HG03196 (cell line): ENCODE measurements around the gene DNAJC15.

ENCODE experiments used
- ATAC-seq: cut with Tn5 transposase; IDR thresholded peaks from one replicate; pipeline ENCODE4 v1.9.1; 2021; ENCODE audit not compliant: unreplicated experiment

The DNAJC15 gene

DNA sequence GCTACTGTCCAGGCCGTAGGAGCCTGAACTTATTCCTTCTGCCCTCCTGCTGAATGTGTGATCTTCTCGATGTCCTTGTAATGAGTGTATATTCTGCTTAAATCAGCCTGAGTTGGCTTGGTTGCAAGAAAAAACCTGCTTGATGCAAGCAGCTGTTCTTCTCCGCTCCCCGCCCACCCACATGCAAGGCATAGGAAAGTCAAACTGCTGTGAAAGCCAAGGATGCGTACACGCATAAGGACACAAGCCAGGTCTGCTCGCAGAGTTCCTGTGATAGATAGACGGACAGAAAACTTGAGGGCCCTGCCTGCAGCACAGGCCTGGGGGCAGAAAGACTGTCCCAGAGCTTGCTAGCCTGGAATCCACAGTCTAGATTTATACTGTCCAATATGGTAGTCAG is 101.1 kb downstream of the DNAJC15 start:
- no peak for ATAC-seq

DNA sequence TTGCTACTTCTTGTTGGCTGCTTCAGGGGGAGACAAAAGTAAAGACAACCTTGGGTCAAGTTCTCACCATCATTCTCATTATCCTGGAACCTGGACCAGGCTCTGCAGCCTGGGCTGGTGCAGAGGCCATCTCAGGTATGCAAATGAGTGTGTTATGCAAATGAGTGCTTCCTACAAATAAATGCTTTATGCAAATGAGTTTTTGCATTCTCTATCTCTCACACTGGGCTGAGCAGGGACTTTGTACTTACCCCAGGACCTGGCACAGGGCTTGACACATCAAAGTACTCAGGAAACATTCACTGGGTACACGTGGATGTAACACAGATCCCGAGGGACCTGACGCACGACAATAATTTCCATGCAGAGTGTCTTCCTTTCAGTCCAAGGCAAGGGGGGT is 103.0 kb downstream of the DNAJC15 start:
- no peak for ATAC-seq

DNA sequence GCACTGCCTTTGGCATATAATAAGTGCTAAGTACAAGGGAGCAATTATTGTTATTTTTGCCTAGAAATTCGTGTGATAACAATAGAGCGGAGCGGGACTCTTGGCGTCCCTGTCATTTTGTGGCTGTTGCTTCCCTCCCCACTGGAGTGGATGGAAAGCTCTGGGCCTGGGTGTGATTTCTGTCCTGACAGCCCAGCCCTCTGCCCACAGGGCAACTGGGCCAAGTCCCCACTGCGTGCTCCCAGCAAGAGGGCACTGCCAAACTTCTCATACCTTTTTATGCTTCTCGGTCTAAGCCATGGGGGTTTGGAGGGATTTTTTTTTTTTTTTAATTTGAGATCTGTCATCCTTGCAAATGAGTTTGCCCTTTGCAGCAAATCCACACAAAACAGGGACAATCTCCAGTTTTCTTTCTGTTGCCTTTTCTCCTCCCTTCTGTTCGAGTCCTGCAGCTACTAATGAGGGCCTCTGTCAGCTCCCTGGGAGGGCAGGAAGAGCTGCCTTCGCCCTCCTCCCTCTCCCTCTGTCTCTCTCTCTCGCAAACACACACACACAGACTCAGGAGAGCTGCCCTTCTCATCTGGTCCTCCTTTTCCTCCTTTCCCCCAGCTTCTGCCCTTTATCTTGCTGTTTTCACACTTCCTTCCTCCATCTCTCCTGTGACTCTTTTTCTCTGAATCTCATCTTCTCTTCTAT is 103.9 kb downstream of the DNAJC15 start:
- no peak for ATAC-seq

DNA sequence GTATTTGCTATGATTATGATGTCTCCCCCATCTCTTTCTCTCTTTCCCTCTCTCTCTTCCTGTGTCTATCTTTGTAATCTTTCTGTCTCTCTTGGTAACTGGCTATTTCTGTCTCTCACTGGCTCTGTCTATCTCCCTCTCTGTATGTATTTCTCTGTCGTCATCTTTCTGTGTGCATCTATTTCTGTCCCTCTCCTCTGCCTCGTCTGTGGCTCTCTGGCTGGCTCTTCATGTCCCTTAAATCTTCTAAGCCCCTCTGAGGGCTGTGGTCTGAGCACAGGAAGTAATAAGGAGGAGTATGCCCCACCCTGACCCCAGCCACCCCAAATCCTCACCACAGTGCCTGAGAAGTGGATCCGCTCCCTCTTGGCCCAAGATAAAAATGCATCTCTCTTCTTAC is 104.4 kb downstream of the DNAJC15 start:
- ATAC-seq: no peak

DNA sequence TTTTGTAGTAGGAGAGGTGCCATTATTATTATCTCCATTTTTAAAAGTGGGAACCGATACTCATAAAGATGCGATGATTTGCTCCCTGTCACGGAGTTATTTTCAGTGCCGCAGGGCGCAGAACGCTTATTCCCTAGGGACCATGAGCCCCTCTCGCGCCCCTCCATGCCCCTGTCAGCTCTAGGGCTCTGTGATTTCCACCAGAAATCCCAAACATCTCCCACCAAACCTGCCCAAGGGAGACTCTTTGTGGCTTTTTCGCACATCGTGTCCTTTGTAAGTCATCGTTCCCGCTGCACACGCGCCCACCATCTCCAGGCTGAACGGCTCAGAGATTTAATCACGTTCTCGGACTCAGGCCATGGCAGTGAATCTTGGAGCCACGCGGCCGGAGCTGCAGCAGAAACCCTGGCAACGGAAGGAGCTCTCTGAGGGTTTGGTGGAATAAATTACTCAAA is 105.1 kb downstream of the DNAJC15 start:
- no peak for ATAC-seq

DNA sequence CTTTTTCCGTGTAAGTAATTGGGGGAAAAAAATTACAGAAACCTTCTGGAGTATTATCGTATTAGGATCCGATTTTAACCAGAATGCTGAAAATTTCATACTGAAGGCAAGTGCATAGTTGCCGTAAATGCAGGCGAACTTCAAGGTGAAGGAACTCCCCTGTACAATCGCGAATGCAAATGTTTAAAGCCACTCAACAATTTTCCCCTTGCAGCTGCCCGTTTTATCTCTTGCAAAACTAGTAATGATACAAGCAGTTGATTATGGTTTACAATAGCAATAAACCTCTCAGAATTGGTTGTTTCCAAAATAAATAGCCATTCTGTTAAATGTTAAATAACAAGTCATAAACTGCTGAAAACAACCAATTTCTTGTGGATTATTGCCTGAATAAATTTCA is 105.7 kb downstream of the DNAJC15 start:
- ATAC-seq: no peak

DNA sequence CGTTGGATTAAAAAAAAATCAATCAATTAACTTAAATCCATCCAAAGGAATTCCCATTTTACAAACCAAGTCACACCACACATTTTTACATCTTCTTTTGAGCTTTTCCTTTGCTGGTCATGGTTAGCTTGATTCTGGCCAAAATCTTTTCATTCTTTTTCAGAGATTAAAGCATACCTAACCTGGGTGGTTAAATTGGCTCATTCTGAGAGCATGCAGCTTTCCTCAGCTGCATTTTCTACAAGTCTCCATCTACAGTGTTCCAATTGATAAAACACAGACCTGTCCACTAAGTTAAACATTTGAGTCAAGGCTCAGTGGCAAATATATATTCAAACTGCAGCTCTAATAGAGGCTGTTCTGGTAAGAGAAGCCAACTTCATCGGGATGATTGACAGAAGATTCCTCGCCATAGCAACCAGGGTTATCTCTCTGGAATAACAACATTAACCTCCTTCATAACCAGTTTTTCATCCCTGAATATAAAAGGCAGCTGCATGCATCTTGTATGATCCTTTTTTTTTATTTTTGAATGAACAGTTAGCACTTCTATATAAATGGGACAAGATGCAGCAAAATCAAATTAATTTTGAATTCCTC is 106.2 kb downstream of the DNAJC15 start:
- ATAC-seq: no peak

DNA sequence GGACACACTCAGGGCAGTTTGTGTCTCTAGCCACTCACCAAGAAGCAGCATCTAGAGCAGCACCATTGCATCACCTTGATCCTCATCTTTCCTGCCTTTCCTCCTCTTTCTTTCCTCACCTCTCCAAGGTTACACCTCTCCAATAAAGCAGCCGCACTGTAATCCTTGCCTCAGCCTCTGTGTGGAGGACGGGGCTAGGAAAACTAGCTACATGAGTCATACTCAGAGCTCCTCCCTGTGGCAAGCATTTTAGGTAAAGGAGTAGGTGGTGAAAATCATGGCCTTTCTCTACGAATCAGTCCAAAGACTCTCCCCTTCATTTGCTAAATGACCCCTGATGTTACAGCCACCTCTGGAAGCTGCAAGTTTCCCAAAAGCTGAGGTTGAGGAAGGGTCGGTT is 108.9 kb downstream of the DNAJC15 start:
- no peak for ATAC-seq

DNA sequence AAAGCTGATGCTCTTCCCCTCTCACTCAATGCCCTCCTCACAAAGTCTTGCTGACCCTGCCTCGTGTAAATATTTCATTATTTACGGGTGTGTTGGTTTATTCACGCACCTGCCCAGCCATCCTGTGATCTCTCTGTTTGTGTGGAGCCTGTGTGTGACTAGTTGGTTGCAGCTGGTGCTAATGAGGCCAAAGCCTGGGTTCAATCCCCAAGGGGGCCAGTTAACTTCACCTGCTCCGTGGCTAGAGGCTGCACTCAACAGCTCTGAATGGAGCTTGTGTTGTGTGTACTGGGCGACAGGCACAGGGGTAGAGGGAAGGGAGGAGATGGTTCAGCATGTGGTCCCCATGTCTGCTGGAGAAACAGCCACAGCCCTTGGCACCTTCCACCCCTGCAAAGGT is 109.5 kb downstream of the DNAJC15 start:
- no peak for ATAC-seq

DNA sequence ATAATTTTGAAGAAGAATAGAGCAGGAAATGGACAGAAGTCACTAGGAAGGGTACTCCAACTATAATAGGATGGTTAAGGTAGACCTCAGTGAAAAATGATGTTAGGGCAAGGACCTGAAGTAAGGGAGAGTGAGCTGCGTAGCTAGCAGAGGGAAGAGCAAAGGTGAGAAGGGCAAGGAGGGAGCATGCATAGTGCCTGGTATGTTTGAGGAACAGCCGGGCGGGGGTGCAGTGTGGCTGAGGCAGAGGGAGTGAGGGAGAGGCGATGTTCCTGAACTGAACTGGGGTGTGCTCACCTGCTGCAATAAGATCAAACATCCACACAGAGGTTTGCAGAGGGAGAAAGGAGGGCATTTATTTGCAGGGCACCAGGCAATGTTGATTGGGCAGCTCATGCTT is 110.4 kb downstream of the DNAJC15 start:
- ATAC-seq: no peak

DNA sequence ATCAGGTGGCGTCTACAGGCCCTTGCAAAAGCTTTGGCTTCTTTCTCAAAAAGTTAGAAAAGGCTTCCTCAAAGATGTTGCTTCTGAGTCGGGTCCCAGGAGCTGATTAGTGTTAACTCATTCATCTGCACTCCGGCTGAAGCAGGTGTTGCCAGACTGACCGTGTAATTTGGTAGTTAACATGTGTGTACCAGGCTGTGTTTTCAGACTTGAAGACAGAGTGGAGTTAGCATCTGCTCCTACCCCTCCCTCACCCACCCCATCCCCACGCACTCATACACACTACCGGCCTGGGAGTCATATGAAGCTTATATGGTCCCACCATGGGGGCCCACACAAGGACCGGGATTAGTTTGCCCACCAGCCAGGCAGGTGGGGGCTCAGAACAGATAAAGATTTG is 111.5 kb downstream of the DNAJC15 start:
- no peak for ATAC-seq

DNA sequence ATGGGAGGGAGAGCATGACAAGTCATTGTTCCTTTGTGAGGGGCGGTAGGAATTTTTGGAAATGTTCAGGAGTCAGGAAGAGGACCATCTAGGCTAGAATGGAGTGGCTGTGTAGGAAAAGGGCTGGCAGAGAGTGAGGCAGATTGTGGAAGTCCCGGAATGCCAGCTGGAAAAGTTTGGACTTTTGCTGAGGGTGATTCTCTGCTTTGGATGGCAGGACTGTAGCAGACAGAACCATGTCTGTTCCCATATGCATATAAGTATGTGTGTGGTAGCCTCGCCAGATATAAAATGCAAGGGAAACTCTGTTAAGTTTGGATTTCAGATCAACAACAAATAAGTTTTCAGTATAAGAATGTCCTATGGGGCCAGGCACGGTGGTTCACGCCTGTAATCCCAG is 112.1 kb downstream of the DNAJC15 start:
- ATAC-seq: no peak

DNA sequence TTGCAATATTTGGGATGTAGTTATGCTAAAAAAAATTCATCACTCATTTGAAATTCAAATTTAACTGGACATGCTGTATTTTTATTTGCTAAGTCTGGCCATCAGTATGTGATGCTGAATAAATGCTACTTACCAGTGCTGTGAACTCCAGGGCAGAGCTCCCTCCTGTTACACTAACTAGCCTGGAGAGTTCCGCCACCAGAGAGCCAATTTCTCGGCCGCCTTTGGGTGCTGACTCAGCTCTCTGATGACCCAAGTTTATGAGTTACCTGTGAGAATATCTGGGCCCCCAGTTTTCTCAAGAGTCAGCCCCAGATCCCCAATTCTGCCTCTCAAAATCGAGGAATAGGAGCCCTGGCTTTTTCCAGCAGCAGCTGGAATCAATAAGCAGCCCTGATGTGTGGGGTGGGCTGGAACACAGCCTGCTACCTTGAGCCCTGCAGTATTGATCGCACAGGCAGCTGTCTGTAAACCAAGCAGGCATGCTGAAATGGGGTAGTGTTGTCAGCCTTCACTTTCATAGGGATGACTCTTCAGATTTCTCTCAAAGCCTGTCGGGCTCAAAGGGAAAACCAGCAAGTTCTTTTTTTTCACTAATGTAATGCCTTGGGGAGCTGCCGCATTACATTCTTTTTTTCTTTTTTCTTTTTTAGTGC is 113.7 kb downstream of the DNAJC15 start:
- no peak for ATAC-seq

DNA sequence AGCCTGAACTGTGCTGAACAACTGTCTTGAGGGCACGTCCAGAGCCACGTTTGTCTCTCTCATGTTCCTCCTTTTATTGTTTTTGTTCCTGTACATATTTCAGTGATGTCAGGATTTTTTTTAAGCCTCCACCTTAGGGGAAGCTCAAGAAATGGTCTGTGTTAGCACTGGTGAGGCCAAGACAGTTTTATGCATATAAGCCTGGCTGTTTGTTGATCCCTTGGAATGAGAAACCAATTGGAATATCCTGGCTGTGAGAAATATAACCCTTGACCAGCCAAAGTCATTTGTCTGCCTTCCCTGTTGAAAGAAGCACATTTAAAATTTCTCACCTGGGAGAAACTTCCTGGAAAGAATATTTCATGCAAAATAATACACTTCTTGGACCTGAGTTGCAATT is 115.8 kb downstream of the DNAJC15 start:
- ATAC-seq: no peak

DNA sequence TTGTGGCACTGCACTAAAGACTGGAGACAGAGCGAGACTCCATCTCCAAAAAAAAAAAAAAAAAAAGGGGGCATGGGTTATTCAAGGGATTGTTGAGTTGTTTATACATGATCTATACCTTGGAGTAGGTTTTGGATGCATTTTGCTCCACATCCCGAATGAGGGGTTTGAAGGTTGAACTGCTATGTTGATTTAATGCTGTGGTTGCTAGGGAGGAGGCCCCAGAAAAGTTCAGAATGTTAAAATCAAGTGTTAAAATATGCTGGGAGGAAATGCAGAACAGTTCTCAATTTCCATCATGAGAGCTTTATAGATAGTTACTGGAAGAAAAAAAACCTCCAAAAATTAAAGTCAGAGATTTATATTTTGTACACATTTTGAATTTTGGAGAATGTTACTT is 116.5 kb downstream of the DNAJC15 start:
- ATAC-seq: no peak

DNA sequence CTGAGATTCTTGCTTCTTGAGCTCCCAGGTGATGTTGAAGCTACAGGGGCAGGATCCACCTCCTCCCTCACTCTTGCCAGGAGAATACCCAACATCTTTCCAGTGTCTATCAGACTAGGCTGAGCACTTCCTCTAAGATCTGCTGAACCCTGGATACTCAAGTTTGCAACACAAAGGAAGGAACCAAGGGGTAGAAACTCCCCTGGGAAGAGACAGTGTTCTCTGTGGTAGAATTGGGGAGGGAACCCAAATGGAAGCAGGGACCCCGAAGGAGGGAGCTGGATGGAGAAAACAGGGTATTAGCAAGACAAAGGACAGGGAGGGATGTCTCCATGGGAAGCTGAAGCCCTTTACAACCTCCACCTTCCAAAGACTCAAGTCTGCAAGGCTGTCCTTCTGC is 117.6 kb downstream of the DNAJC15 start:
- ATAC-seq: no peak

DNA sequence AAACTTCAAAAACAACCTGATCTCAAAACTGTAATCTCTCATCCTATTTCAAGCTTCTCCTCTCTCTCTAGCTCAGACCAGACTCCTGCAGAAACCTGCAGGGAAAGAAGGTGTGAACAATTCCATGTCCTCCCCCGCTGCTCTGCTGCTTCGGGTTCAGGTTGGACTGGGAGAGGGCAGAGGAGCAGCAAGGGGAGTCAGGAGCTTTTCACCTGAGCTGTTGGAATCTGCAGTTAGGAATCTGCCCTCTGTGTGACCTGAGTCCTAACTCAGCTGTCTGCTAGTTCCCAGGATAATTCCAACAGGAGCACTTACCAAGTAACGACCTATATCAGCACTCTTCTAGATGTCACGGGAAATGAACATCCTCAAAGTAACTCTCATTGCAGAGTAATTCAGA is 118.3 kb downstream of the DNAJC15 start:
- no peak for ATAC-seq

DNA sequence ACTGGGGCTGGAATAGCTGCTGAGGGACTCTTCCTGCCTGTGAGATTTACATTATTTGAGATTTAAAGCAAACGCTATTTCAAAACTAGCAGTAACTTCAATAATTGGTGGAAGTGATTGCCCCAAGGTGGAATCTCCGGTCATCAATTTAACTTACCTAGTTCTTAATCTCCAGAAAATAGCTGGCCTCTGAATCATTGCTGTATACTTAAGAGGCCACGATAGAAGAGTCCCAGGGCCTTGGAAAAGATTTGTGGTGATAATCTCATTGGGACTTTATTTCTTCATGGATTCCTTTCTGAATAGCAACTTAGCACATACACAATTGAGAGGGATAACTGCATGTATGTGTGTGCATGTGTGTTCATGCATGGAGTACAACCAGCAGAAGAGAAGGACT is 120.2 kb downstream of the DNAJC15 start:
- ATAC-seq: no peak

DNA sequence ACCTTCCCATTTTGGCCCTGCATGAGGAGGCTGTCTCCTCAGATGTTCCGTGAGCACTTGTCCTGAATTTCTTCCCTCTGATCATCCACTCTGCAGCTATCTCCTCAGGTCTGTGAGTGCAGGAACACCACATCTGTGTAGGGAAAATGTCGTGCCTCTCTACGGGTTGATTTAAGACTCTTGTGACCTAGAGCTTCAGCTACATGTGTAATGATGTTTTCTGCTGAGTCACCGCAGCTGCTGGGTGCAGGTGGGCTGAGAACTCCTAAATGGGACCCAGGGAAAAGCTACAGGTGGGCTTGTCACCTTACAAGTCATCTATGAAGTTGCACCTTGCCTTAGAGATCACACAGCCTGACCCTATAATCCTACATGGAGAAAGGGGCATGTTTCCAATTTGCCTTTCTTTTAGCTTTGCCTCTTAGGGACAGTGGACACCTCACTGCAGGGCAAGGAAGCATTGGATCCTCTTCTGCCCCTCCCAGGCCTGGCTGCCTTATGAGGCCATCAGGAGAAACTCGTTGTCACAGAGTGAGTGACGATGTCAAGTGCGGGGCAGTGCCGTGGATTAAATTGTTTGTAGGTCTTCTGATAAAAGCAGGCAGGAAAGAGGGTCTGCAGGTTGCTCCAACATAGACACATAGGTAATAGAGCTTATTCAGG is 122.3 kb downstream of the DNAJC15 start:
- ATAC-seq: no peak

DNA sequence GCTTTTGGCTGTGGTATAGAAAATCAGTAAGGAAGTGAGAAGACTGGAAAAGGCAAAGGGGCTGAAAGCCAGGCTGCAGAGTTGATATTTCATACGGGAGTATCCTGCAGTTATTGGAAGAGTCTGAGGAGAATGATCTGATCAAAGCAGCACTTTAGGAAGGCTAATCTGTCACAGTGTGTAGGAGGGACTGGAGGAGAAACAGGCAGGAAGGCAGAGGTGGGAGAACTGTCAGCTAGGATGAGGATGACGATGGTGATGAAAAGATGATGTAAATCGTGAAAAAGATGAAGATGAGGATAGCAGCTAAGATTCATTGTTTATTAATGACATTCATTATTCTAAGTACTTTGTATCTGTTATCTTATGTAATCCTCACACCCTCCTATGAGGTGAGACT is 123.0 kb downstream of the DNAJC15 start:
- no peak for ATAC-seq

DNA sequence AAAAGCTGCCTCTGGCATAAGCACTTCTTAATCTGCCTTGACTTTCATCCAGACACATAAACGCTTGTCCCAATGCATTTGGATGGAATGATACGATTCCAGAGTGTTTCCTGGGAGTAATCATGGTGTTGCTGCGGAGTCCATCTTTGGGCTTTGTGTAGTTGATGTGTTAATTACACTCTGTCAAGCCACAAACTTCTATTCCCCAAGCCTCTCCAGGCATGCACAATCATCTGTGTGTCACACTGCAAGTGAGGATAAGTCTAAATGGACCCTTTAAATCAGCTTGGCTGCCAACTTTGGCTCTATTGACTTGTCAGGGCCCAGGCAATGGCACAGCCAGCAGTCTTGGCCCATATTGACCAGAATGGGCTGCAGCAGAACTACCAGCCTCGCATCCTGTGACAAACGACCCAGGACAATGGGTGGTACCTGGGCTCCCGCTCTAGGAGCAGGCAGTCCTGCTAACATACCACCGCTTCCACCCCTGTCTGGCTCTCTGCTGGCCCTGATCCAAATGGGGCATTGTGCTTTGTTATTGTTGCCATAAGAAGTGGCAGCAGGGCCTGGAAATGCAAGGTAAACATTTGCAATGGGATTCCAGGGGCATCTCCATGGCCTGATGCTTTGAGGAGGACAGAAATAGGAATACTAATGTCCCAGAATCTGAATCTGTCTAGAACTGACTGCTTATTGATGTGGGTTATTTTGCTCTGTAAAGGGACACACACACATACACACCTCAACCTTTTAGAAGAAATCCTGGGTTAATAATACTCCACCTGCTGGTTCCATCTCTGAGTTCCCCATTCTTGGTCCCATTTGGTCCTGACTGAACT is 127.2 kb downstream of the DNAJC15 start:
- no peak for ATAC-seq
